NCI-H510A treated with DMSO at 0.1 percent for 48 hours (cell line): ENCODE data around the gene SLC22A23.

Source experiments
- DNase-seq: peaks from one replicate; lab custom pipeline; 2025; lab: John Stamatoyannopoulos, UW

Gene SLC22A23

DNA sequence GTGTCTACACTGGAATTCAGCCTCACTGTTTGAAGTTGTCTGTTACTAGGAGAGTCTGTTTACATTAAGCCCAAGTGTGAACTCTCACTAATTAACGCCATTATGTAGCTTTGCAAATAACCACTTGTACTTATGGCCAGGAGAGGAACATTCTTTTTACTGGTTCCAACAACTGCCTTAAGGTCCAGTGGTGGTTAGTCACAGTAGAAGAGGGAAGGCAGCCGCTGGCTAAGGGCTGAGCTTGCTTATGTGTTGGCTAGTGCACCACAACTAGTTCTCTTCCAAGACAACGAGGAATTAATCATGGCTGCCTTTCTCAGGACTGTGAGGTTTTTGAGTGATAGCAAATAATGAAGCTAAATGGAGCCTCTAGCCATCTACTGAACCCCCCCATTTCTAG lies 14.9 kb upstream of the SLC22A23 start:
- DNase-seq = peak; percentile 18

DNA sequence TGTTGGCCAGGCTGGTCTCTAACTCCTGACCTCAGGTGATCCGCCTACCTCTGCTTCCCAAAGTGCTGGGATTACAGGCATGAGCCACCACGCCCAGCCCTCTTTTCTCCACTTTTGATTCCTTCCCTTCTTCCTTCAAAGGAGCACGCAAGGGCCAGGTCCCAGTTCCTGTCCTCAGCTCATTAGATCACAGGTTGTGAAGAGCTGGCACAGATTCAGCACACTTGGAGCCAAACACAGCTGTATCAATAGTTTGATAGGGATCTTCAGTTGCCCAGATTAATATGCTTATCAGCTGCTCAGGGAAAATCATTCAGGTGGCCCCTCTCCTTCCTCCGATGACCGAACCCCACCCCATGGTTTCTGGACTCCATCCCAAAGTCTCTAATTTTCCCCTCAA lies 14.4 kb upstream of the SLC22A23 start:
- DNase-seq = no peak

DNA sequence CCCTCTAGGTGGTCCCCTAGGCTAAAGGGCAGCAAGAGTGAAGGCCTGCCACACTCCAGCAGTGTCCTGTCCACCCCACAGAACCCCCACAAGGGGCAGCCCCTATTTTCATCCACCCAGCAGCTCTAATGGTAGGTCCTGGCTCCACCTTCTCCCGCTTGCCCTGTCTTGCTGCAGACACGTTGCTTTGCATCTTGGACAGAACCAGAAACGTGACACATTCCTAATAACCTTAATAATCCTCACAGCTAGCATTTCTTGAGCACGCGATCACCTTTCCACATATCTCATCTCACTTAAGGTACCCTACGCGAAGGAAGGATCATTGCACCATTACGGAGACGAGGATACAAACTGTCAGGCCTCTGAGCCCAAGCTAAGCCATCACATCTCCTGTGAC lies 11.7 kb upstream of the SLC22A23 start:
- no peak for DNase-seq

DNA sequence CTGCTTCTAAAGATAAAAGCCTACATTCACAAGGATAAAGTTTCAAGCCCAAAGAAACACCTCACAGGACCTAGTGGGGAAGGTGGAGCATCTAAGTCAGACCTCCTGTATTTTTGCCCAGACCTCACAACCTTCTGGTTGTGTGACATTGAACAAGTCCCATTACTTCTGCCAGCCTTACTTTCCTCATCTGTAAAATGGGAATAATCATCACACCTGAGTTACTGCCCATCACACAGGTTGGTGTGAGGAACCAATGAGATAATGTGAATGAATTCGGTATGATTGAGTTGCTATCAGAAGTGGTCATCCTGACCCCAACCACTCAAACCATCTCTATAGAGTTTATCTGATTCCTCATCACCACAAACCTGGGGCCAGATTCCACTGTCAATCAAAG lies 11.1 kb upstream of the SLC22A23 start:
- DNase-seq = no peak

DNA sequence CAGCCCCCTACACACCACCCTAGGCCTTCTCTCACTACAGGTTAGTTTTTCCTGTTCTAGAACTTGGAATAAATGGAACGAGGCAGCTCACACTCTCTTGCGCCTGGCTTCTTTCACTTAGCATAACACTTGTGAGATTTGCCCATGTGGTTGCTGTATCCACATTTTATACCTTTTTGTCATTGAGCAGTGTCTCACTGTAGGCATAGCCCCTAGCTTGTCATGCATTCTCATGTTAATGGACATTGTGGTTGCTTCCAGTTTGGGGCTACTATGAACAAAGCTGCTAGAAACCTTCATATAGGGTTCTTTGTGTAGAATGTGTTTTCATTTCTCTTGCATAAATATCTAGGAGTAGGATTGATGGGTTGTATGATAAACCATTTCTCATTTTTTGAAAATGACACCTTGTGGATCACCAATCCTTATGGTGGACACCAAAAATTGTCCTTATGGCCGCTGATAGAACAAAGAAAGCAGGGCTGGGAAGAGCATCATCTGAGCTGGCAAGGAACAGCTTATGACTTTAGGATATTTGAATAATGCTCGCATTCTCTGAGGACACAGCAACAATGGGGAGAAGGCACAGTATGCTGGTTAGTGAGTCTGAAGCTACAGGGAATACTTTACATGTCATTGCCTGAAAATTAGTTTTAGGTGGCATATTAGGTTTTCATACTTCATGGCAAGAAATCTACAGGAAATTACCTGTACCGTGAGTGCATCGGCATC lies 9.8 kb upstream of the SLC22A23 start:
- no peak for DNase-seq

DNA sequence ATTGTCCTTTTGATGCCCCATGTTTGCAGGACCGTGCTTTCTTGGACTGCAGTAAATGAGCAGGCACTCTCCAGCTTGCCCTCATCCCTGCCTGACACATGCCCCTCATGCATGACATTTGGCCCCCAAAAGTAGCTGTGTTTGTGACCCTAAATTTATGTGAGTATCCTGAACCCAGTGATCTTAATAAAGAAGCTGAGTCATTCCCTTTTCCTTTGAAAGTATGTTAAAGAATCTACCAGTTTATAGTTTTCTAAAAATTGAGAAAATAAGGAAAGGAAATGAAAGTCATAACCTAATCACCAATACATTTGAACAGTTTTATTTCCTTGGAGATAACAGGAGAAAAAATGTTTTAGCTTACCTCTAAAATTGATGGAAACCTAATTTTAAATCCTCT lies 3.4 kb upstream of the SLC22A23 start:
- DNase-seq = no peak

DNA sequence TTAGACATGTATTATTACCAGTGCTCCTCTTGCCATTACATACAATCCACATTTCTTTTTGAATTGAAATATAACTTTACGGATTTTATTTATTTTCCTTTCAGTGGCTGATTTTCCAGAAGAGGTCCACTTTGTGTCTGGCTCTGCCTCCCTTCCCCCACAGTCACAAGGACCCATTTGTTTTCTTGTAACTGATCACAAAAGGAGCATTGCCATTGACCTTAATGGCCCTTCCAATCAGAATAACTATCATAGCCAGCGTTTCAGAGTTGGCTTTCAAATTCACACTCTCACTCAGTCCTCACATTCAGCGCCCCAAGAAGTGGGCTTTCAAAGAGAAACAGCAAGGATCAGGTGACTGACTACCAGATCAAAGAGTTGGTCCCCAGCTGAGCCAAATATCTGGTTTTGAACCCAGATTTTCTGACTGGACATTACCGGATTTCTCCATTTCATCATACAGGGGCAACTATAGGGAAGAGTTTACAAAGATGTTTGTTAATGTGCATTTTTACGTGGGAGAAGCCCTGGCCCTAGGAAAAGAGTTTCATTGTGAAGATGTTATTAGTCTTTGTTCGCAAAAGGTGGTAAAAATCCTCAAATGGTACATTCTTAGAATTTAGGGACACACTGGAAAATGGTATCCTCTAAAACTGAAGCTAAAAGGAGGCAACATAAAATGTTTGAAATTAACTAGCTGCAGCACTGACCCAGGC lies 2.0 kb upstream of the SLC22A23 start:
- DNase-seq = no peak

DNA sequence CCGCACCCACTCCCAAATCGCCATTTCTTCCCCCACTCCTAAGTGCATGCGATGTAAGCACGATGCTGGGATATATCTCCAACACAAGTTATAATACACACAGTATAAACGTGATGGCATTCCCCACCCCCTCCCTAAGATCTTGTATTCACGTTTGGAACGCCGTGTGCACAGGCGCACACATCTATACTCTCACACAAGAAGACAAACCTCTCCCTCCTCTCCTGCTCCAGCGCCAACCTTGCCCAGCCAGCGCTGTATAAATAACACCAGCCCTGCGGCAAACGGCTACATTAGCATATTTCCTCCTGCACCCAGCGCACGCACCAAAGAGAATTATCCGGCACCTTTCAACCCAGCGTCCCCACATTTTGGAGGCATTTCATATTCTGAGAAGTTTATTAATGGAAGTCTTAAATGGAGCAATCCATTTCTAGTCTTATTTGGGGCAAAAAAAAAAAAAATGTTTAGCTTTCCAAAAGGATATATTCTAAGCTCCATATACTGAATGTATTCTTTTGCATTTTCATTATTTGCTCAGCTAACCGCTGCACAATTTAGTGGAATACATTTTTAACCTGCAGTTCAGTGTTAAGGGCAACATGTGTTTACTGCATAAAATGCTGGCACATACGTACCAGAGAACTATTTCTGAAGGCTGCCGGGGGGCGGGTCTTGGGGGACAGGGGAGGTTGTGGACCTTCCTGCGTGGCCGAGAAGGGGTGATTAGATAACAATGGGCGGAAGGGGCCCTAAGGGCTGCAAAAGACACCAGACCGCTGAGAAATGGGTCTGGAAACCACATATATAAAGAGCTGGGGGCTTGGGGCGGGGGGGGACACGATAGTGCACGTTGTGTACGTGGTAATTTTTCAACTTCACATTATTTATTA lies 1.1 kb upstream of the SLC22A23 start:
- DNase-seq = peak; percentile 63

DNA sequence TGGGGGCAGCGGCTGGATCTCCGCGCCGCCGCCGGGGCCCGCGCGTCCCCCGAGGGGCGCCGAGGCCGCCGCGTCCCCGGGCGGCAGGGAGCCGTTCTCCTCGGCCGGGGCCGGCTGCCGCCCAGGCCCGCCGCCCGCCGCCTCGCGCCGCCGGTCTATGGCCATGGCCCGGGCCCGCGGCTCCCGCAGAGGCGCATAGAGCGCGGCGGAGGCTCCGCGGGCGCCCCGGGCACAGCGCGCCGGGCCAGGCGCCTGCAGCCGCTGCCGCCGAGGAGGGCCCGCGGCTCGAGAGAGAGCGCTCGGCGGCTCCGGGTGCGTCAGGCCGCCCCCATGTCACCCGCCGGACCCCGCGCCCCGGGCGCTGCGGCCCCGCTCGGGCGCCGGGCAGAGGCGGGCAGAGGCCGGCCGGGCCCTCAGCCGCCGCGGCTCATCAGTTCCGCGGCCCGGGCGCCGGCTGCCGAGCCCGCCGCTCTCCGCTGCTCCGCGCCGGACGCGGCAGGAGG lies 404 bp downstream of the SLC22A23 start:
- no peak for DNase-seq

DNA sequence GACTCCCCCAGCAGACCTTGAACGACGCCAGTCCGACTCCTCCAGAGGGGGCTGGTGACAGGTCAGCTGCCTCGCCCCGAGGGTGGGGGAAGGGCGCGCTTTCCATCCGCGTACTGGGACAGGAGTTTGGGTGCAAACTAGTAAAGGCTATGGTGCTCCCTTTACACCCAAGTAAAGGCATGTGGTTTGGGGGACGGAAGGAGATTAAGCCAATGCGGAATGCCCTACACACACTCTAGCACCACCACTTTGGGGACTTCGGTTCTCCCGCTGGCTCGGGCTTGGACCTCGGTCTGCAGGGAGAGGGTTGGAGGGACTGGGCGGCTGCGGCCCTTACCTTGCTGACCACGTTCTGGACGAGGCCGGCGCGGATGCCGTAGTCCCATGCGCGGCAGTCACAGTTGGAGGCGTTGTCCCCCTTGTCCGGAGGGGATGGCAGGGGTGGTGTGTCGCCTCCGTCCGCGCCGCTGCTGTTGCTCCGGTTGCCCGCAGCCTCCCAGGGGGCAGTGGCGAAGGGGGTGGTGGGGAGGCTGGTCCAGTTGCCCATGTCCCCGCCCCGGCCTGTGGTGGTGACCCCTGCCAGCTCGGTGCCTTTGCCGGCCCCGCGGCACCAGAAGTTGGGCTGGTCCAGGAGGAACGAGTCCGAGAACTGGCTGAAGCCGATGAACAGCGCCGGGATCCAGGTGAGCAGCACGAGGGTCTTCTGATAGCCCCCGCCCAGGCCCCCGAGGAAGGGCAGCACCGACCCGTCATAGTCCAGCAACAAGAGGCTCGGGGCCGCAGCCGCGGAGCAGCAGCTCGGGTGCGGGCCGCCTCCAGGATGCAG lies 1.1 kb downstream of the SLC22A23 start:
- no peak for DNase-seq

DNA sequence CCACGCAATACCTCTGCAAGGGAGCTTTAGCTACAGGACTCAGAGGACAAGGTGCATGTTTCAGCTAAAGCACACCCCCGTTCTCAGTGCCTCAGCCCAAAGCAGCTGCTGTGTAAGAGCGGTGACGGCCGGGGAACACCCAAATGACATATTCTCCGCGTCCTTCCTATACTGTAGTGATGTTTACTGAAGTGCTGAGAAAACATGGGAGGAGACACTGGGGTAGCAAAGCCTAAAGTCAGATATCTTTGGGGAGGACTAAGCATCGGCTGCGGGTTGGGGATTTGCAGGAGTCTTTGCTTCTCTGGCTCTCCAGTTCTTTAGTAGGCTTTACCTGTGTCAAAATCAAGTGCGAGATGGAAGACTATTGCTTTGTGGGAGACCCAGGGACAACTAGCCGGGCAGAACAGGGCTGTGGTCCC lies 1.7 kb downstream of the SLC22A23 start:
- no peak for DNase-seq

DNA sequence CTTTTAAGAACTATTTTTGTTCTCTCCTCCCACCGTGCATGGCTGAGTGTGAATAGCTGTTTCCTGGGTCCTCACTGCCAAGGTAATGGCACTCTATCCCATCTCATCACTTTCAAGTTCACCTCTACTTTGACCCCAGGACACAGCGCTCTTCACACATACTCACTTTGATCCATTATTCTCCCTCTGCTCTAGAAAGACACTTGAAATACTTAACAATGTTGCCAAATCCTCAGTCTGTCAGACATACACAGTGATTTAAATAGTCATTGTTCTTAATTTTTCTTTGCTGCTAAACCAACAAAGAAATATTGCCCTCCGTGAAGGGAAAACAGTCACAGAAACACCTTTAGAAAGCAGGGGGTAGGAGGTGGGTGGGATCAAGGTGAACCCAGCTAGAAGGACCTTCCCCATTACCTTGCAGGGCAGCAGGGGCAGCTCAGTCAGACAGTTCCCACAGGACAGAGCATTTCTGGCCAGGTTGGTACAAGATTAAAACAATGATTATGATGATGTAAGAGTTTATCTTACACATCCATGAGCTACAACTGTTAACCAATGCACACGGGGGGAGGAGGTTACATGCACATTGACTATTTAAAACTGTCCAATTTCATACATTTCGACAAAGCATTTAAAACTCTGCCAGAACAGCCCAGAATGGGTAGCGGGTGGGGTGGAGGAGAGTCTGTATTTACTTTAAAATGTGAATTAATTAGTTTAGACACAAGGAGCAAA lies 2.4 kb downstream of the SLC22A23 start:
- peak; percentile 23 for DNase-seq

DNA sequence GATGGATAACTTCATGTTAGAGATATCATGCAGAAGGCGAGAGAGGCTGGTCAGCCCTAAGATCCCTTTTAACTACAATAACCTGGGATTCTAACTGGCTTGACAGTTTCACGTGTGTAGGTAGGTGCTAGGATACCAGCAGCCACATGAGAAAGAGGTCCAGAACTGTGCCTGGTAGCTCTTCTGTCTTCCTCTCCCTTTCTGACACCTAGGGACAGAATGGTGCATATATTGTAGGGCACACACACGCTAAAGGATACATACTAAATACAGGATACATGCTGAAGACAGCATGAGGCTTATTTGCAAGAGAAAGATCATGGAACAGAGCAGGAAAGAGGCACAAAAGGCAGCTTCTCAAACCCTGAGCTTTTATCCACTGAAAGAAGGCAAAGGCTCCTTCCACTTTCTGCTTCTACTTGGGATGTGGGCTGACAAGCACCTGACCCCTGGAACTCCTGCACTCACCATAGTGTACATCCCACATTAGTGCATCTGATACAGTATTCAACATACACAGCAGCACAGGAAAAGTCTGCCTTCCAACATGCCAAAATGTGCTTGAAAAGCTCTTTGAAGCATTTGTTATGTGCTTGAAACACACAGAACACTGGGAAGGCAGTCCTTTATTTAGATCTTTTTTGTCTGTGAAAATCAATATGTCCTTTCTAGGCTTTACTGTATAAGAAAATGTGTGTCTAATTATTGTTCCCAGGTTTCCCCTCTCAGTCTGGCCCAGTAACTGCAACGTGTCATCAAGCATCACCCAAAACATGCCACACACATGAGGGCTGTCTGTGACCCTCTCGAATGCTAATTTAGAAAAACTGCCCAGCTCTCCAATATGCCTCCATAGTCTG lies 3.2 kb downstream of the SLC22A23 start:
- no peak for DNase-seq

DNA sequence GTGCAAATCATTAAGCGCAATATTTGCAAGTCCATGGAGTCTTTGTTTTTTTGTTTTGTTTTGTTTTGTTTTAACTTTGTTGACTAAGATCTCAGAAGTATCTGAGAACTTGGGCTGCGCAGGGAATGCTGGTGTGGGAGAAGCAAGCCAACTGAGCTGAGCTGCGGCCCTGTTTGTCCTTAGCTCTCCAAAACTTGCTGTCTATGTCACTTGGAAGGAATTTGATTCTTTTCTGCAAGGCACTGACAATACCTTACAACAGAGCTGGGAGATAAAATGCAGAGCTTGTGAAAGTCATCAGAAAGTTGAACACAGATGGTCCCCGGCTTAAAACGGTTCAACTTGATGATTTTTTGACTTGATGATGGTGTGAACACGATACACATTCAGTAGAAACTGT lies 5.4 kb downstream of the SLC22A23 start:
- no peak for DNase-seq

DNA sequence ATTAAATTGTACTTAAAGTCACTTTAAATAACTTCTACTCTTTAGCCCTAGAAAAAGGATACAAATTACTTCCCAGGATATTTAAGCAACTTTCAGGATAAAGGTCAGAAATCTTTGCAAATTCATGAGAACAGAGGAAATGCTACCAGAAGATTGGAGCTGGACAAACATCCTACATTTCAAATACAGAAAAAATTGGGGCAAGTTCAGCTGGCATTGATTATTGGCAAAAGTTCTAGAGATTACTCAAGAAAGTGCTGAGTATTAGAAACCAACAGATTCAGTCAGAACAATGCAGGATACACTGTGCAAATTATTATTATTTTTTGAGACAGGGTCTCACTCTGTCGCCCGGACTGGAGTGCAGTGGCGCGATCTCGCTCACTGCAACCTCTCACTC lies 6.0 kb downstream of the SLC22A23 start:
- DNase-seq = no peak

DNA sequence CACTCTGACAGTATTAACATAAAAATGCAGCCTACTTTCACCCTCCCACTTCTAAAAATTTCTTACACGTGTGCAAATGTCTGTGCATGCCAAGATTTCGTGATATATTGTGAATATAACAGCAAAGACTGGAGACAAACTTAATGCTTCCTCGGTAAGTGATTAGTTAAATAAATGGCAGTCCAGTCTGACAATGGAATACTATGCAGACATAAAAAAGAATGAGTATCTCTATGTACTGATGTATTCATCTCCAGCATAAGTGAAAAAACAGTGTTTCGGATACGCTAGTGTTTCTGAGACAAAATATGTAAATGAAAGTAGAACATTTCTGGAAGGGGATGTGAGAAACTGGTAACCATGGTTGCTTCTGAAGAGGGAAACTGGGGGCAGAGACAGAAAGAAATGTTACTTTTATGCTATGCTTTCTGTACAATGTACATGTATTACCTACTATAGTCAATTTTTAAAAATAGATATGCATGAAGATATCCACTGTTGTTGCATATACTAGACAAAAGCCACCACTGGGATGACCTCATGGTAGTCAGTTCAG lies 7.0 kb downstream of the SLC22A23 start:
- DNase-seq = no peak

DNA sequence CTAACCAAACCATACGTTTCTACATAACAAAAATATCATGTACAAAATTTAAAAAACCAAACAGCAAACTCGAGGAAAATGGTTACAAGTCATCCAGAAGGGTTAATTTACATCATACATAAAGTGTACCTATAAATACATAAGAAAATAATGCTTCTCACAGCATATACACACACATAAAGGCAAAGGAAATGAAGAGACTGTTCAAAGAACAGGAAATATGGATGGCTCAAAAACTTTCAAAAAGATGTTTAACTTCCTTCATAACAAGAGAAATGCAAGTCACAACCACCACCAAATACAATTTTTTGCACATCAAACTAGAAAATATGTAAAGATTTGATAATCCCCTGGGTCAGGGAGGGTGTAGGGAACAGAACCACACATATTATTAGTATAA lies 7.5 kb downstream of the SLC22A23 start:
- no peak for DNase-seq

DNA sequence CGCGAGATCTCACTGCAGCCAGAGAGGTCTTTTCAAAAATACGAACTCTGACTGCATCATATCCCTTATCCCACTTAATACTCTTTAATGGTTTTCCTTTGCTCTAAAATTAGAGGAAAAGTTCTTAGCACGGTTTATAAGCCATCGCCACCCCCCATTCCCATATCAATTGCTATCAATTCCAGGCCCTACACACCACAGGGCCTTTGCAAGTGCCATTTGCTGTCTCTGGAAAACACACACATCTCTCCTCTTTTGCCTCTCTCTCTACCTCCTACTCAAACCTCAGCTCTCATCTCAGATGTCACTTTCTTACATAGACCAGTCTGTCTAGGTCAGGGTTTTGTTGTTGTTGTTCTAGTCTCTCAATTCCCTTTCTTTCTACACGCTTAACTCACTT lies 9.8 kb downstream of the SLC22A23 start:
- no peak for DNase-seq

DNA sequence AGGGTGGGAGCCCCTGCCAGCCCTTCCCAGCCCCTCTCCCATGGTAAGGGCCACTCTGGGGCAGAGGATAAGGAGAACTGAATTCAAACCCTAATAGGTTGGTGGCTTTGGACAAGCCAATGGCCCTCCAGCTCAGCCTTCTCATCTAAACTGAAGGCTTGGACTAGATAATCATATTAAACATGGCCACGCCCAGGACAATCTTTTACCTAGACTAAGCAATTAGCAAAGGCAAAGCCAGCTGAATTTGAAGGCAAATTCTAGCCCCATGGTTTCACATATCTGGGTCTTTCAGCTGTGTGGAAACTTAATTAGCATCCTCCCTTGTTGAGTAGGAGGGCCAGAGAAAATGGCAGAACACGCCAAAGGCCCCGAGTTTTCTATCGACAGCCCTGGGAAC lies 10.7 kb downstream of the SLC22A23 start:
- DNase-seq = no peak
